Neutrophil (primary cell): ENCODE data around the gene AJAP1.

Source experiments
- H3K27ac ChIP-seq: fragments of 200-600 bp; sonication (generic); 2 replicates; pipeline ENCODE4 v1.5.1; 2016; ENCODE audit warnings: mild to moderate bottlenecking, moderate library complexity
- H3K27me3 ChIP-seq: fragments of 200-600 bp; sonication (generic); 2 replicates; pipeline ENCODE4 v1.6.0; 2016; ENCODE audit warnings: mild to moderate bottlenecking
- H3K36me3 ChIP-seq: fragments of 200-600 bp; sonication (generic); 2 replicates; pipeline ENCODE4 v1.5.1; 2017
- H3K4me1 ChIP-seq, 2 experiments: fragments of 200-600 bp in 1 of 2; sonication (generic) in 1 of 2; 1 replicate in 1 of 2; 2 replicates in 1 of 2; pipeline versions ENCODE4 v1.5.1 to v1.6.1; 2013 to 2016; ENCODE audit warnings: low read depth in 1 of 2, low read length in 1 of 2, mild to moderate bottlenecking in 1 of 2, moderate library complexity in 1 of 2; ENCODE audit not compliant: control insufficient read depth in 1 of 2, insufficient read depth in 1 of 2
- H3K4me3 ChIP-seq, 2 experiments: fragments of 200-600 bp in 1 of 2; sonication (generic) in 1 of 2; 1 replicate in 1 of 2; 2 replicates in 1 of 2; pipeline ENCODE4 v1.5.1; 2013 to 2016; ENCODE audit warnings: low read depth in 1 of 2, low read length in 1 of 2, mild to moderate bottlenecking in 1 of 2, moderate library complexity in 1 of 2
- H3K9me3 ChIP-seq: fragments of 200-600 bp; sonication (generic); 2 replicates; pipeline ENCODE4 v1.5.1; 2016
- TF ChIP-seq, protein P1 (sequence below): fragments of 200-600 bp; sonication (generic); IDR thresholded peaks from 2 replicates; pipeline ENCODE4 v1.5.1; 2016; ENCODE audit warnings: antibody characterized with exemption

AJAP1 gene

DNA sequence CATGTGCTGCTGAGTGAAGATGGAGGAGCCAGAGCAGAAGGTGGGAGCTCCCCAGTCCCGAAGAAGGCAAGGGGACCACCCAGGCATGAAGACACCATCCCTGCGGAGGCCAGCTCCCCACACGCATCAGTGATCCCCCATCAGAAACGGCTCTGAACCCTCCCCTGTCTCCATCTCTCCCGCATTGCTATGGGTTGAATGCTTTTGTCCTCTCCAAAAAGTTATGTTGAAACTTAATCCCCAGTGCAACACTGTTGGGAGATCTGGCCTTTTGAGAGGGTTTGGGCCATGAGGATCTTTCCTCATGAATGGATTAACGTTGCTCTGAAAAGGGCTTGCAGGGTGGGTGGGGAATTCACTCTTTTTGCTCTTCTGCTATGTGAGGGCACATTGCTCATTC lies 147.6 kb downstream of the AJAP1 start:
- TF ChIP-seq, protein P1, sequence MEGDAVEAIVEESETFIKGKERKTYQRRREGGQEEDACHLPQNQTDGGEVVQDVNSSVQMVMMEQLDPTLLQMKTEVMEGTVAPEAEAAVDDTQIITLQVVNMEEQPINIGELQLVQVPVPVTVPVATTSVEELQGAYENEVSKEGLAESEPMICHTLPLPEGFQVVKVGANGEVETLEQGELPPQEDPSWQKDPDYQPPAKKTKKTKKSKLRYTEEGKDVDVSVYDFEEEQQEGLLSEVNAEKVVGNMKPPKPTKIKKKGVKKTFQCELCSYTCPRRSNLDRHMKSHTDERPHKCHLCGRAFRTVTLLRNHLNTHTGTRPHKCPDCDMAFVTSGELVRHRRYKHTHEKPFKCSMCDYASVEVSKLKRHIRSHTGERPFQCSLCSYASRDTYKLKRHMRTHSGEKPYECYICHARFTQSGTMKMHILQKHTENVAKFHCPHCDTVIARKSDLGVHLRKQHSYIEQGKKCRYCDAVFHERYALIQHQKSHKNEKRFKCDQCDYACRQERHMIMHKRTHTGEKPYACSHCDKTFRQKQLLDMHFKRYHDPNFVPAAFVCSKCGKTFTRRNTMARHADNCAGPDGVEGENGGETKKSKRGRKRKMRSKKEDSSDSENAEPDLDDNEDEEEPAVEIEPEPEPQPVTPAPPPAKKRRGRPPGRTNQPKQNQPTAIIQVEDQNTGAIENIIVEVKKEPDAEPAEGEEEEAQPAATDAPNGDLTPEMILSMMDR: no peak
- H3K4me3 ChIP-seq: no peak overlapping the region
- no peaks in the 10 kb centered on the region for H3K27me3 ChIP-seq
- H3K4me1 ChIP-seq: no peaks in the 10 kb centered on the region
- no peaks in the 10 kb centered on the region for H3K9me3 ChIP-seq
- no peaks in the 10 kb centered on the region for H3K36me3 ChIP-seq
- H3K27ac ChIP-seq: no peak overlapping the region

DNA sequence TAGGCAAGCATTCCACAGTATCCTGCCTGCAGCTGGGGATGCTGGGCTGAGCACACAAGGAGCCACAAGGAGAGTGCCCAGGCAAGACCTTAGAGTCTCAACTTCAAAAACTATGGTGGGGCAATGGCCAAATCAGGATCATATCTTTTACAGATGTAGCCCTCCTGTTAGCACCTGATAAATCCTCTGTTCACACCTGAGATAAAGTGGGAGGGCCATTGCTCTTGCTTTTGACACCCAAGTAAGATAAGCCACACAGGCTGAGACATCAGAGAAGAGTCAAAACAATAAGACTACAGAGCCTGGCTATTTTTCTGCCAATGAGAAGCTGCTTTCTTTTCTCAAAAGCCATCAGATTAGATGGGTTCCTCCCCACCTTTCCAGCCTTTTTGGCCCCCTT lies 148.9 kb downstream of the AJAP1 start:
- Histone ChIP-seq H3K27ac (no peak overlapping the region), H3K4me3 (no peak overlapping the region), H3K4me1 (no peaks in the 10 kb centered on the region), H3K36me3 (no peaks in the 10 kb centered on the region), H3K9me3 (no peaks in the 10 kb centered on the region), H3K27me3 (no peaks in the 10 kb centered on the region)
- TF ChIP-seq, protein P1: no peak

DNA sequence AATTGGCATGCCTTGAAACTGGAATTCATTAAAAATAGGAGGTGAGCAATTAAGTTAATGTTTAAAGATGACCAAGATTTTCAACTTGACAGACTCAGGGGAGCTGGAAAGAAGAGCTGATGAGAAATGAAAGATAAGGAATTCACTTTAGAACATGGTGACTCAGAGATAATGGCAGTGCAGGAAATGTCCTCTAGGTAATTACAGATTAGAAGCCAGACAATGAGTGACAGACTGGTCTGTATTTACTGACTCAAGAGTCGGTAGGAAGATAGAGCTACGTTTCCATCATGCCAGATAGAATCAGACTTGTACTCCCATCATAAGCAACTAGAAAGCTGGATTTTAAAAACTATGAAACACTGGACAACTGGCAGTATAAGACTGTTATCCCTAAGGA lies 151.6 kb downstream of the AJAP1 start:
- H3K27me3 ChIP-seq: no peaks in the 10 kb centered on the region
- no peaks in the 10 kb centered on the region for H3K4me1 ChIP-seq
- TF ChIP-seq, protein P1: no peak
- H3K9me3 ChIP-seq: no peaks in the 10 kb centered on the region
- H3K36me3 ChIP-seq: no peaks in the 10 kb centered on the region
- H3K4me3 ChIP-seq: no peak overlapping the region
- no peak overlapping the region for H3K27ac ChIP-seq

DNA sequence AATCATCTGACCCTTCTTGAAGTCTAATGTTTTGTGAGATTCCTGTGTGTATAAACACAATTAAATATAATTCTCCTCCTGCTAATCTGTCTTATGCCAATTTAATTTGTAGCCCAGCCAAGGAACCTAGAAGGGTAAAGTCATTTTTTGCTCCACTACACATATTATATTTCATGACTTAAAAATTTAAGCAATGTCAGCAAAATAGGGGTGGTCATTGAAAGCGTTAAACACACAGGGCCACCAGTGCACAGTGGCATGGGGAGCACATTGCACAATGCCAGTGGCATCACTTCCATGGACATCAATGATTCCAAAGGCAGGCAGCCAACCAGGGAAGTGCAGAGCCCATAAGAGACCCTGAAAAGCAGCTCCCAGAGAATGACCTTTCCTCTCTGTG lies 166.1 kb downstream of the AJAP1 start:
- H3K27ac ChIP-seq: no peak overlapping the region
- H3K27me3 ChIP-seq: no peaks in the 10 kb centered on the region
- no peaks in the 10 kb centered on the region for H3K36me3 ChIP-seq
- no peaks in the 10 kb centered on the region for H3K9me3 ChIP-seq
- TF ChIP-seq, protein P1: no peak
- H3K4me1 ChIP-seq: no peaks in the 10 kb centered on the region
- no peak overlapping the region for H3K4me3 ChIP-seq

DNA sequence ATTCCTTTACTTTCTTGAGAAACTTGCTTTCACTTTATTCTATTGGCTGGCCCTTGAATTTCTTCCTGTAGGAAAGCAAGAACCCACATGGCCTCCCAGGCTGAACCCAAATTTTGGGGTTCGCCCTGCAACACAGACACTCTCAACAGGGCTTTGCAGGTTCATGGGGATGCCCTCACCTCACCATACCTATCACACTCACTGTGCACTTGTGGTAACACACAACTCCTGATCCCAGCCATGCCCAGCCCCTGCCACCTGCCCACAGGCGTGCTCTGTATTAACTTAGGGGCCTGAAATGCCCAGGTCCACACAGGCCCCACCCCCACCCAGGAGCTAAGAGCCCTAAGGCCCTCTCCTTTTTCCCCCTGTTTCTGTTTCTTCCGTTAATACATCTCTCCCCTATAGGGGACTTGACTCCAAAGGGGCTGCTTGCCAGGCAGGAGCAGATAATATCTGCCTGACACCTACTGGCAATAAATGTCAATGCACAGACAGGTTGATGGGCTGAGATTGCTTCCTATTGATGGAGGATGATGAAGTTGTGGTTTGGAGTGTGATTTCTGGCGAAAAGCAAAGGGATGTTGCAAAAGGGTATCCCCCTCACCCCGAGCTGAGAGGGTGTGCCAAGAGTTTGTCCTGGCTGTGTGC lies 171.5 kb downstream of the AJAP1 start:
- H3K9me3 ChIP-seq: no peaks in the 10 kb centered on the region
- H3K27me3 ChIP-seq: no peaks in the 10 kb centered on the region
- no peak overlapping the region for H3K27ac ChIP-seq
- H3K4me3 ChIP-seq: no peak overlapping the region
- TF ChIP-seq, protein P1: no peak
- no peaks in the 10 kb centered on the region for H3K36me3 ChIP-seq
- H3K4me1 ChIP-seq: no peaks in the 10 kb centered on the region
